PC-3 (cell line): ENCODE measurements around the gene PDE11A.

Experiments used
- CTCF ChIP-seq: fragments of 300-600 bp; sonication (generic); conservative IDR thresholded peaks from 2 replicates; pipeline ENCODE4 v1.5.1; 2017; ENCODE audit warnings: antibody characterized with exemption, low read depth, mild to moderate bottlenecking, low read length
- EZH2phosphoT487 ChIP-seq: fragments of 300-600 bp; sonication (generic); IDR thresholded peaks from 2 replicates; pipeline ENCODE4 v1.6.1; 2018; ENCODE audit warnings: mild to moderate bottlenecking, antibody characterized with exemption, low read length, borderline replicate concordance

GRCh38 chr2:177603768-177604167 is 468.8 kb downstream of the PDE11A start:
- TF ChIP-seq CTCF (no peak), EZH2phosphoT487 (no peak)
